Right ventricle myocardium inferior (tissue), 1 donor: Measurements from ENCODE around the gene TANC2. TPM values are rescaled to one million over a fixed set of nuclear protein-coding genes. Genes with fewer than 3 reads are reported as not detected.
"Not testable (repeated sequence)": the region's sequence is repeated elsewhere in the genome, so short reads cannot be mapped to it uniquely, and the experiment has no call there.

Source experiments
- ATAC-seq: fragments of 200-7000 bp; cut with Tn5 transposase; one replicate; pipeline ENCODE4 v1.9.1; 2020; ENCODE audit warnings: mild to moderate bottlenecking, moderate library complexity
- DNase-seq: peaks from one replicate; pipeline ENCODE4 v3.0.0; 2021; ENCODE audit errors: missing footprints
- intact Hi-C: fragments of 100-400 bp; cut with DNase I; formaldehyde crosslinking; loops from one replicate; pipeline ENCODE4 v1.11.0; 2022
- total RNA-seq: library from RNA; stranded (reverse); fragmentation: NEBNext Ultra II Directional; extraction: Animal tissue kit (Norgen Biotek cat#: 25700); gene quantifications from one replicate; pipeline ENCODE4 v1.2.1, GENCODE V29; 2021
- donor health status: DM: no; HTN: yes; CAD: no; lungs with severe emphysema.

TANC2 gene
- total RNA-seq, 1 donor from 2014 or later = 7.1 TPM

DNA sequence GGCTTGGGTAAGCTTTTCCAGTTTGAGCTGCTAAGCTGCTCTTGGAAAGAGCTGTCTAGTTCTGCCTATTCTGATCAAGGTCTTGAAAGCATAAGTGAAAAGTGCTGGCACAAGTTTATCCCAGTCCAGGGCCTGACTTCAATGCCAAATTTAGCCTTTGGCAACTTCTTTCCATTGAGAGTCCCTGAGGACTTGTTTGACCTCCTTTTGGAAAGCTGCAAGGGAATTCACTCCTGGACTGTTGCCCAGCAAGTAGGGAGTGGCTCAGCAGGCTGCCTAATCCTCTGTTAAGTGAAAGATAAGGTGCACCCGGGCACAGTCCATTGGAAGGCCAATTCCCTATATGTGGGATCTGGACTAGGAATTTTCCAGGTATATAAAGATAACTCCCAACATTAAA lies 16.0 kb upstream of the TANC2 start:
- intact Hi-C loops = no loop called here
- ATAC-seq = peak; percentile 80
- no peak for DNase-seq

DNA sequence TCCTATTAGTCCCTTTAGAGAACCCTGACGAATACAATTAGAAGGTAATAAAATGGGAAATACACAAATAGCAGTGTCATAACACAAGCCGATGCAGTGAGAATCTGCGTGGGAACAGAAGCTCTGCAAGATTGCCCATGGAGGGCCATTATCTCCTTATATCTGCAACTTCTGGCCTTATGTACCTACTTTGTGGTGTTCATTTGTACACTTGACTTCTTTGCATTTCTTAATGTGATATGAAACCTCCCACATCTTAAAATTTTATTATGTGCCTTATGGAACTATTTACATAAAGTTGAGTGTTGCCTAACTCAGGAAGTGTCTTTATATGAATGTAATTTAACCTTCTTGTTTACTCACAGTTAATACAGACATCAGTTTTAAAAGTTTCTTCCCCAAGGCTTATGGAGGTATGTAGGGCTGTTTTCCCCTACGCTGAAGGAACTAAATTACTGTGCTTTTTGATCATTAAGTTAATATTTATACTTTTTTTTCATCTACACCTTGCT lies 10.1 kb upstream of the TANC2 start:
- ATAC-seq (no peak), DNase-seq (no peak)
- intact Hi-C loops = no loop called here

DNA sequence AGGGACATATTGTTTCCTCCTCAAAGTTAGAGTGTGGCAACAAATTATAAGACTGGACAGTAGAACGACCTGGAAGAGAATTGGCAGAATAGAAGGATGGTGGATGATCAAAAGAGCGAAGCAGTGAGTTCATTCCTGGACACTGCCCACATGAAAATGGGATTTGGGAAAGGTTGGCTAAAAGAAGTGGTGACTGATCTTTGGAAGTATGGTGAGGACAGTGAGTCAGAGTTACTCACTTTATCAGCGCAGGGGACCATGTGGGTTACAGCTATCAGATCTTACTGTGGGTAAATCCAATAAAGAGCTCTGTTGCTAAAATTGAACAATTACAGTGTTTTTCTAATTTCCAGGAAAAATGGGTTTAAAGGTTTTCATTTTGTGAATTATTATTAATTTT lies 2.7 kb upstream of the TANC2 start:
- ATAC-seq (no peak), DNase-seq (no peak)
- intact Hi-C loops = no loop called here

DNA sequence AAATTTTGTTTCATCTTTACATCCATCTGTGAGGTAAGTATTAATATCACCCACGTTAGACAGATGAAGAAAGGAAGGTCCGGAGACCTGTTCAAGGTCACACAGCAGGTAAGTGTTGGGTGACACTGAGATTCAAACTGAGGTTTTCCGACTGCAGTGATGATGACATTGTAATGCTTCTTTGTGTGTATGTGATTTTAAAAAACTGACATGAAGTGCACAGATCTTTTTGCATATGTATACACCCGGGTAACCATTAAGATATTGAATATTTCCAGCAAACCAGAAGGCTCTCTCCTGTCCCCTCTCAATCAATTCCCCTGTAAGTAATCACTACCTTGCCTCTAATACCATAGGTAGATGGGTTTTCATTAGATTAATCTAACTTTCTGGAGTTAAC lies 1.5 kb upstream of the TANC2 start:
- DNase-seq (no peak), ATAC-seq (no peak)
- intact Hi-C loops = no loop called here

DNA sequence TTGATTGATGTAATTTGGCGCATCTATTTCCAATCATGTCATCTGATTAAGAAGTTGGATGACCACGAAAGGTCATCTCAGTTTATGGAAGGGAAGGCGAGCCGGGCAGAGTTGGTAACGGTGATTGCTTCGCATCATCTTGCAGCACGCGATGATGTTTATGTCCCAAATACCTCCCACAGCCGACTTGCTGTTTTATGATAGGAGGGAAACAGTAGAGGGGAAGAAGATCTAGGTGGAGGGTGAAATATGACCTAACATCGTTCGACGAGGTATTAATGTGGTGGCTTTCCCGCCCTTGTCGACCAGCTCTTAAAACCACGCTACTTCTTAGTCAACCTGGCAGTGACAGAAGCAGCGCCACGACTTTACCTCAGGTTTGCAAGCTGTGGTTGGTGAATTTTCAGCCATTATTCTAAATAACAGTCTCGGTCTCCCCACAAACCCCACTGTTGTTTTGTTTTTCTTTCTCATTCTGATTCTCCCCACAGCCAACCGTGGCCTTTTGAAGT lies 805 bp upstream of the TANC2 start:
- DNase-seq (peak; percentile 9), ATAC-seq (no peak)
- intact Hi-C loops = no loop called here

DNA sequence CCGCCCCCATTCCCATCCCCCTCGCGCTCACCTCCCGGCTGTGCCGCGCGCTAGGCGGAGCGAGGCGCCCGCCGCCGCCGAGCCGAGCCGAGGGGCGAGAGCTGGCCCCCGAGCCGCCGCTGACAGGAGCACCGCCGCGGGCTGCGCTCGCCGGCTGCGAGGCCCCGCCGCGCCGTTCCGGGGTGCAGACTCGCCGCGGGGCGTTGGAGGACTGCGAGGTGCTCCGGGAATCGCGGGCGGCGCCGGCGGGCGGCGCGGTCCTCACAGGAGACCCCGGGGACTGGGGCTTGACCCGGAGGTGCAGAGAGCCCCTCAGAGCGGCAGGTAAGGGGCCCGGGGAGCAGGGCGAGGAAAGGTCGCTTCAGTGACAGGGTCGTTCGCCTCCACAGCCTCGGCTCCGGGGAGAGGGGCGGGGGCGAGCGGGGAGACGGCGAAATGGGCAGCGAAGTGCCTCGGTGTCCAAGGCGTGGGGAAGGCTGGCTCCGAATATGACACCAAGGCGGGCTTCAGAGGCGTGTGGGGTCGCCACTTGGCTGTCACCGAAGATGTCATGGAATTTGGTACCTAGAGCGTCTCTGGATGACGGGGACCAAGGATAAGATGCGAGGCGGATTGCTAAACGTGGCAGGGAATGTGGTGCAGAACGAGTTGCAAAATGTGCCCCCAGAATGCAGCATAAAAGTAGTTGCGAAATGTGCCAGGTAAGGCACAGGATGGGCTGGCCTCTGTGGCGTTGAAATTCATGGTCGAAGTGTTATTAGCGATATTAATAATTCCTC lies 580 bp downstream of the TANC2 start:
- intact Hi-C loops = no loop called here
- peak; percentile 84 for DNase-seq
- no peak for ATAC-seq

DNA sequence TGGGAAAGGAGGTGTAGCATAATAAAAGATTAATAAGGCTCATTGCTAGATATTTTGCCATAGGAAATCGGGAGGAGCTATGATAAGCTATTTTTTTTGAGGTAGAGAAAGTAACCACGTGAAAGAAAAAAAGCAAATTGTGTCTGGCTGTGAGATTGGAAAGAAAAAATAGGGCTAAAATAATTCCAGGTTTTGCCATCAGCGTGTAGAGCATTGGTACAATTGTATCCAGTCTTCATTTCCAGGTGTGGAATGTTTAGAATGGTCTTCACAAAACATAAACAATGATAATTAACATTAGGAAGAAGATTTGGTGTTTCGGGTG lies 1.1 kb downstream of the TANC2 start:
- intact Hi-C loops = no loop called here
- ATAC-seq = no peak

DNA sequence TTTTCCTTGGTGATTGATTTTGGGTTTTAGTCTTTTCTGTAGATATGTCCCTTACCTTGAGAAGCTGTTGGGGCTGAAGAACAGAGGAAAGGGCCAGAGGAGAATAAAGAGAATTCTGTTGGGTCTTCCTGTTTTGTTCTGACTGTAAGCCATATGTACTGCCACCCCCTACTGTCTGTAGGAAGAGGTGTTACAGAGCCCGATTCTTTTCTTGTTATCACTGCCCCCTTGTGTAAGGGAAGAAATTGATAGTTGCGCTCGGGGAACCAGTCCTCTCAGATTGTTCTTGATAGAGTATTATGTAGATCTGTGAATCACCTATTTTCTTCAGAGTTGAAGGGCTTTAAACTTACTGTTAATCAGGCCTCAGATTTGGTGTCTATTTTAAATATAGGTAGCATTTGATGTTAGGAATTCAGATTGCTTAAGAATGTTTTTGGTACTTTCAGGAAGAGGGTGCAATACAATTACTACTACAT lies 2.4 kb downstream of the TANC2 start:
- peak; percentile 60 for ATAC-seq
- intact Hi-C loops = loop anchor here (1.0 kb wide), 1 partner anchor 262 kb away; no protein-coding TSS in a partner anchor
- DNase-seq = no peak

More for the DNA sequence above, 1.1 kb downstream of the TANC2 start:
- no peak for DNase-seq

DNA sequence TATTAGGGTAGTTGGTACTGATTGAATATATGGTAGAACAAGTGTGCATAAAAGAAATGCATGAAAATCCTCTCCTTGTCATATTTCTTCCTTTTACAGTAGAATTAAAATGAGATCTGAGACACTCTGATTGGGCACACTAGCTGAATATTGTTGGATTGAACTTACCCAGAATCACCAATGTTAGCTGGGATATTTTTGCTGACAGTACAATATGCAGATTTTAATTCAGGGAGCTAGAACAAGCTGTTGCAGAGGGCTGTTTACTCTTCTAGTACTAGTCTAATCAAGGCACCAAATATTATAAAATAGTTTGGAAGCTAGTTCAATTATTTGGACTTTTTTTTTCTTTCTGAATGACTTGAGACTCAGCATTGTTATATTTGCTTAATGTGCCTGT lies 4.6 kb downstream of the TANC2 start:
- DNase-seq (no peak), ATAC-seq (no peak)
- intact Hi-C loops = no loop called here

DNA sequence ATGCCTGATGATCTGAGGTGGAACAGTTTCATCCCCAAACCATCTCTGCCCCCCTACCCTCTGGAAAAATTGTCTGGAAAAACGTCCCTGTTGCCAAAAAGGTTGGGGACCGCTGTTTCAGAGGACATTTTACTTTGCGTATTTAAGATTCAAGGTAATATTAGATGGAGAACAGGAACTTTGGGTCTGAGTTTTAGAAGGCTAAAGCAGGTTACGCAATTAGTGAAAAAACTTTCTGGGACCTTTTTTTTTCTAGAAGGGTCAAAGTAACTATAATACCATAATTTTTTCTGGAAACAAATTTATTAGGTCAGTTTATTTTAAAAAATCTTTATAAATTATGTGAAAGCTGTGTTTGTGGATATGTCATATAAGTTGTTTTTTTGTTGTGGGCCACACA lies 5.8 kb downstream of the TANC2 start:
- intact Hi-C loops = no loop called here
- ATAC-seq = no peak
- no peak for DNase-seq

DNA sequence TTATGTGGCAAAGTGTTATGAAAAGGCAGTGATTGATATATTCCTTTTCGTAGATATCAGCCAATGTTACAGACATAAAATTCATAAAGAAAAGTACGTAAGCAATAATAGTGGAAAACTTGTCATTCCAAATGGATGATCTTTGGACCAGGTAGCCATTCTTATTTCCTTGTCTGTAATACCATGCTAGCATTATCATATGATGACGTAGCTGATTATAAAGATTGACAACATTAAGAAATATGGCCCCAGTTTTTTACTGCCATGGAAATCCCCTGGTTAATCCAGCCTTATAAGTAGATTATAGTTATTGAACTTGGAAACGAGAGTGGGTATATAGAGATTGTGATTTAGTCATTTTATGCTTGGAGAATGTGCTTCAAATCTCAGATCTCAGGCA lies 8.8 kb downstream of the TANC2 start:
- ATAC-seq = no peak
- intact Hi-C loops = no loop called here
- no peak for DNase-seq

DNA sequence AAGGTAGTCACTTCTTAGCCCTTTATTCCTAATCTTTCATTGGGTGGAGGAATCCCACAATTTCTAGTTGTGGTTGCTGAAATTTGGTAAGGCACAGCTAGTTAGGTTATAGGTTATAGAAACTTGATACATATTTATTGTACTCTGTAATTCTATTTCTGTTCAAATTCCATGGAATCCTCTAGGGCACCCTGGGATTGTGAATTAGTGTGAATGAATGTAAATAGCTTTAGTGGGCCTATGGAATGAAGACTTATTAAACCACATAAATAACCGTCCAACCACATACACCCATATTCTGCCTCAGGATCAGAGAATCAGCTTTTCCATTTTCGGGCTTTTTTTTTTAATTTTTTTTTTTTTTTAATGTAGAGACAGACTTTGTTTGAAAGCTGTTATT lies 9.2 kb downstream of the TANC2 start:
- intact Hi-C loops = no loop called here
- ATAC-seq (no peak), DNase-seq (no peak)

DNA sequence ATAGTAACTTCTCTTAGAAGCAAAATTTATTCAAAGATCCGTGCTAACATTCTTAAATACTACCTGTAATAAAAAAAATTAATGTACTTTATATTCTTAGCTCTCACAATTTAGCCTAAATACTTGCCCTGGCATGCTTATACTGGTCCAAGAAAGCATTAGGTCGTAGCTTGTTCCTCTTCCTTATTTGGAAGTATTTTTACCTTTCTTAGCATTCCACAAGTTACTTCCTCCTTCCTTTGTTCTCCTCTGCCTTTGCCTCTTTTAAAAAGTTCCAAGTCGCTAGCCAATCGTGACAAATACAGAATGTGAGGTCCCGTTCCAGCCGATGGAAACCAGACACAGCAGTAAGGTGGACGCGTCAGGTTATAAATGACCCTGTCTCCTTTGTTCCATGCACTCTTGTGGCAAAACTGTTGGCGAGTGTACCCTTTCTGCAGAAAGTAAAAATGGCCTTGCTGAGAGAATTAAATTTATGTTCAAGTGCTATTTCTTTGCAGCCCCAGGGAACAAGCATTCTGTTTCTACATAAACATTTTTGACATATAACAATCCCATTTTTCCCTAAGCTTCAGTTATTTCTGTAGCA lies 10.7 kb downstream of the TANC2 start:
- DNase-seq, intact Hi-C loops, ATAC-seq: not testable (repeated sequence)

DNA sequence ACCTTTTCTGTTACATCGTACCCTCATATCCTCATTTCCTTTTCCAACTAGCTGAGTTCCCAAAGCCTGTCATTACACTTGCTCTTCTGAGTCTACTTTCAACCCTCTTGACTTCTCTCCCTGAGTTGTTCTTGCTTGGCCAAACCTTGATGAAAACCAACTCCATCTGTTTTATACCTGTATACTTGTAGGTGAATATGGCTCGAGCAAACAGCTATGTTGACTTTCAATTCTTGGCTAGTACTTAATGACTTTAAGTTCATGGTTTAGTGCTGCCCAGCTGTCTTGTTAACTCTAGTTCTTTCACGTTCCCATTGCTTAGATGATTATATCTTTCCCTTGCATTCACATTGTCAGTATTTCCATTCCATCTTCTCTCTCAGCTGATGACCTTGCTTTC lies 14.8 kb downstream of the TANC2 start:
- intact Hi-C loops = no loop called here
- DNase-seq (no peak), ATAC-seq (no peak)

DNA sequence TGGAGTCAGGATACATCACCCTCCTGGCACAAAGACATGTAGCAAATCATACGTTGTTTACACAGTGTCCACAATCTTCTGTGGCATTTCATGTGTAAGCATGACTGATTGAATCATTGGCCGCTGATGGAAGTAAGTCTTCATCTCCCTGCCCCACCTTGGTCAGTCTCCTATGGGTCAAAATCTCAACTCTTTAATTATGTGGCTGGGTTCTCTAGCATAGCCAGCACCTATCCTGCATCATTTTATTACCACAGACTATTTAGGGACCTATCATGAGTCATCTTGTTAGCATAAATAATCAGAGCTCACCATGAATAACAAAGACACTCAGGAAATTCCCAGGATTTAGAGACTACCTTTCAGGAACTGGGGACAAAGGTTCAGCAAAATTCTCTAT lies 15.9 kb downstream of the TANC2 start:
- ATAC-seq (no peak), DNase-seq (no peak)
- intact Hi-C loops = no loop called here

DNA sequence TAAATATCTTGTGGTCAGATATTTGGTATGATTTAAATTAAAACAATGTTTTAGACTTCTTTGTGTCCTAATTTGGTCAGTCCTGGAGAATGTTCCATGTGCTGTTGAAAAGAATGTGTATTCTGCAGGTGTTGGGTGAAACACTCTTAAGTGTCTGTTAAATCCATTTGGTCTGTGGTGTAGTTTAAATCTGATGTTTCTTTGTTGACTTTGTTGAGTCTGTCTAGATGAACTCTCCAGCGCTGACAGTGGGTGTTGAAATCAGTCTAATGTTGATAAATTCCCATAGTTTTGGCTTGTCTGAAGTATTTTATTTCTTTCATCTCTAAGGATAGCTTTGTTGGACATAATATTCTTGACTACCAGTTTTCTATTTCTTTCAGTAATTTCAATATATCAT lies 18.8 kb downstream of the TANC2 start:
- no peak for DNase-seq
- no peak for ATAC-seq
- intact Hi-C loops = no loop called here

DNA sequence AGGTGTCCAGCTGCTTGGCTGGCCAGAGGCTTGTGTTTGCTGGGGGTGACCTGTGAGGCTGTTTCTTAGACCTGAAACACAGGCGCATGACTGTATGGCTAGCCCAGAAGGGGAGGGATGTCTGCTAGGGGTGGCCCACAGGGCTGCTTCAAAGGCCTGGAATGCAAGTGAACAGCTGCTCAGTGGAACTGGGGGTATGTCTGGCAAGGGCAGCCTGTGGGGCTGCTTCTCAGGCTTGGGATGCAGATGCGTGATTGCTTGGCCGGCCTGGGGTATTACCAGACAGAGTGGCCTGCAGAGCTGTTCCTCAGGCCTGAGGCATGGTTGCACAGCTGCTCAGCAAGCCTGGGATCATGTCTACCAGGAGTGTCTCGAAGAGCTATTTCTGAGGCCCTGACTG lies 20.5 kb downstream of the TANC2 start:
- DNase-seq (no peak), ATAC-seq (no peak)
- intact Hi-C loops = no loop called here

DNA sequence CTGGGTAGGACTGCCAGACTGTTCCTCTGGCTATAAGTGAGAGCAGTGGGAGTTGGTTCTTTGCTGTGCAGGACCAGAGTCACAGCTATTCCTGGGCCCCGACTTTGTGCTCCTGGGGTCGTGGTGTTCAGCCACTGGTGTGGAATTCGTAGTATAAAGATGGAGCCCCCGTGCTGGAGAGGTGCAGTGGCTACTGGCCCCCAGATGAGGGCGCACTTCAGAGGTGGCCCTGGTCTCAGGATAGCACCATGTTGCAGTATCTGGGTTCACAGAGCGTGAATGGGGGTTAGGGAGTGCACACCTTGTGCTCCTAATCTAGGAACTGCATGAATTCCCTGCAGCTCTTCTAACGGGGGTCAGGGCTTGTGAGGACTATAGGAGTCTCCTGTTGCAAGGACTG lies 21.1 kb downstream of the TANC2 start:
- DNase-seq = no peak

DNA sequence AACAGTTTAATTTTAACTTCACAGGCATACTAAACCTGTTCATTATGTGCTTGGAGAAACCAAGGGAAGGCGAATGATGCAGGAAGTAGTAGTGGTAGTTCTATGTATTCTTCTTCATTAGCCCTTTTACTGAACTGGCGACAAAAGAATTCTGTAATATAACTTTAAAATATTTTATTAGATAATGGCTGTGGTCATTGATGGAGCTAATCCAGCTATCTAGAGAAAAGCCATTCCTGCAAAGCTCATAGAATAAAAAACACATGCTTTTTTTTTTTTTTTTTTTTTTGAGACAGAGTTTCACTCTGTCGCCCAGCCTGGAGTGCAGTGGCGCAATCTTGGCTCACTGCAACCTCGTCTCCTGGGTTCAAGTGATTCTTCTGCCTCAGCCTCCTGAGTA lies 23.5 kb downstream of the TANC2 start:
- intact Hi-C loops = no loop called here
- no peak for DNase-seq
- ATAC-seq = no peak

More for the DNA sequence above, 21.1 kb downstream of the TANC2 start:
- no peak for ATAC-seq
- intact Hi-C loops = no loop called here

DNA sequence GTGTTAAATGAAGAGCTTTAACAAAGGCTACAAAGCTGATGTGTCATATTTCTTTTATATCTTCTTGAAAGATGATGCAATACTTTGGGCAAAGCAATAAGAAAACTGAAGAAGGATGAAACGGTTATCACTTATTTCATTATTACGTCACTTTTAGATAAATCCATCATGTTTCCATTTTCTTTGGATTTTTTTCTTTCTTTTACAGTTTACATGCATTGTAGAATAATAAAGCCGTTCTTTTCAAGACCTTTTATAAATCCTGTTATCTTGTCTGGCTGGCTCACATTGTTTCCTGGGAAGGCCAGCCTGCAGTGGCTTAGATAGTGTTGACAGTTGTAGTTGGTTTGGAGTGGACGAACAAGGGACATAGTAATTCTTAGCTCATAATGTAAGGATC lies 28.9 kb downstream of the TANC2 start:
- ATAC-seq (no peak), DNase-seq (no peak)
- intact Hi-C loops = loop anchor here (5.0 kb wide), 1 partner anchor 412 kb away; no protein-coding TSS in a partner anchor
